Dermis blood vessel endothelial cell (primary cell): Measurements from ENCODE around the gene SRM. TPM values are rescaled to one million over a fixed set of nuclear protein-coding genes. Genes with fewer than 3 reads are reported as not detected.
A peak's percentile ranks its signal among the peaks of the same experiment; 100 is the strongest.
"Not testable (repeated sequence)": the region's sequence is repeated elsewhere in the genome, so short reads cannot be mapped to it uniquely, and the experiment has no call there.

Experiments used
- DNase-seq: peaks from one replicate; pipeline ENCODE4 v3.0.0; 2010
- total RNA-seq: library from RNA; depleted of rRNA; stranded (reverse); fragments of >200 nt; gene quantifications from 2 replicates; pipeline ENCODE4 v1.2.3, GENCODE V29; 2014

Gene SRM
- total RNA-seq, 1 donor from 2014 or later, result 10.6 TPM

- DNase-seq, result no peak
These were observed 5.1 kb upstream of the SRM start for GRCh38 chr1:11064942-11065341.

- DNase-seq, result not testable (repeated sequence)
These were observed 4.2 kb upstream of the SRM start for GRCh38 chr1:11063937-11064537.

- no peak for DNase-seq
These were observed 3.2 kb upstream of the SRM start for GRCh38 chr1:11062965-11063401.

- DNase-seq, result no peak
These were observed 2.0 kb upstream of the SRM start for GRCh38 chr1:11061652-11062365.

GRCh38 chr1:11059155-11059967, 457 bp downstream of the SRM start:
- DNase-seq, result peak; percentile 21

GRCh38 chr1:11058595-11059154, 1.1 kb downstream of the SRM start:
- no peak for DNase-seq

GRCh38 chr1:11058026-11058425, 1.8 kb downstream of the SRM start:
- no peak for DNase-seq

GRCh38 chr1:11057477-11057876, 2.3 kb downstream of the SRM start:
- no peak for DNase-seq

GRCh38 chr1:11056504-11056903, 3.3 kb downstream of the SRM start:
- no peak for DNase-seq

GRCh38 chr1:11055676-11056075, 4.1 kb downstream of the SRM start:
- DNase-seq, result no peak

GRCh38 chr1:11054666-11055065, 5.2 kb downstream of the SRM start:
- no peak for DNase-seq

GRCh38 chr1:11054181-11054580, 5.6 kb downstream of the SRM start:
- no peak for DNase-seq

- peak; percentile 32 for DNase-seq
These were observed 6.1 kb downstream of the SRM start for GRCh38 chr1:11053758-11054137.

GRCh38 chr1:11052839-11053757, 6.7 kb downstream of the SRM start:
- DNase-seq, result peak; percentile 36

GRCh38 chr1:11051781-11052511, 7.9 kb downstream of the SRM start:
- no peak for DNase-seq

- DNase-seq, result not testable (repeated sequence)
These were observed 8.7 kb downstream of the SRM start for GRCh38 chr1:11051121-11051520.

- DNase-seq, result no peak
These were observed 13.0 kb downstream of the SRM start, which contains the start of gene MASP2 for GRCh38 chr1:11046625-11047365. MASP2 (minus strand) TSS chr1:11047239; CDS start chr1:11047207, 32 bp downstream.

- no peak for DNase-seq
These were observed 13.6 kb downstream of the SRM start for GRCh38 chr1:11046270-11046566.

GRCh38 chr1:11045428-11046269, 14.2 kb downstream of the SRM start:
- DNase-seq, result no peak
